Measurements from ENCODE around the gene HOXA7.

The HOXA7 gene

DNA sequence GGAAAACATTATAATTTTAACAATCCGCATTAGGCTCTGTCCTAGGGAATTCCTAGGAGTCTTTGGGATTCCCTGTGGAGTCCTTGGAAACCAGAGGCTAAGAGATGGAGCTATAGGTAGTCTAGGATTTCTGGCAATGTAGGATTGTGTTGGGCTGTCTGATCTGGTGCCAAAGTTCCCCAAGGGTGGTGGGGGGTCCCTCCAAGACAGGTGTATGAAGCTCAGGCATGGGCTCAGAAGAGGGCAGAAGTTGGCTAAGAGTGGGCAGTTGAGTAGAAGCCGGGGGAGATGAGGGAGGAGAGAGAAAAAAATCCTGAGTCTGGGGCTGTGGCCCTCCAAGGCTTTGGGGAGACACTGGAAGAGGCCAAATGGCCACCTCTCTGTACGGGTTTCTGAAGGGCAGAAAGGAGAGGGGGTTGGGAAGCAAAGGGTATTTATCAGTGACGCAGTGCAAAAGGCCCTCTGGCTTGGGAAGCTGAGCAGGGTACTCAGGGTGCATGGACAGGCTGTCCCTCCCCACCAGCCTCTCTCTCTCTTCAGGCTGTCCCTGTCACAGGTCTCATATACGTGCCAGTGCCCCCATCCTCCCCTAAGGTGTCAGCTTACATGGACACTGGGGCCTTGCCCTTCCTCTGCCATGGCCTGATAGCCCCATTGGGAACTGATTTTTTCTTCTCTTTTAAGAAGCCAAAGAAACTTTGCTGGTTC, 9.8 kb downstream of the HOXA7 start:
- DNase-seq = no peak

DNA sequence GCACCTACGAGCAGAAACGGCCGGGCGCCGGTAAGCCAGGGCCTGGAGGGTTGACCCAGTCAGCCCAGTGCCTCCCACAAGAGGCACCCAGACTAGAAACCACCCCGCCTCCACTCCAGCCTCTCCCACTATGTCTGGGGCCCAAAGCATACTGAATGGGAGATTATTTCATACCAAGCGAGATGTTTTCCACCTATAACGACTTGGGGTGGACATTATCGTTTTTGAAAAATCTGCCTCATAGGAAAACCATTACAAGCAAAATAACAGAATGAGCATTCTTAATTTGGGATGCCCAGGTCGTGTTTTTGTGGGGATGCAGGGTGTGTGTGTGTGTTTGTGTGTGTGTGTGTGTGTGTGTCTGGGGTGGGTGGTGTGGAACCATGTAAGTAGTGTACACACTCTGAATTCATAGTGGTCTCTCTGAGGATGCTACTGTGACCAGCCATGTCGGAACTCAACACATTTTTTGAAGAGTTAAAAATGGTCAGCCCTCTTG, 10.5 kb downstream of the HOXA7 start:
- DNase-seq = no peak

DNA sequence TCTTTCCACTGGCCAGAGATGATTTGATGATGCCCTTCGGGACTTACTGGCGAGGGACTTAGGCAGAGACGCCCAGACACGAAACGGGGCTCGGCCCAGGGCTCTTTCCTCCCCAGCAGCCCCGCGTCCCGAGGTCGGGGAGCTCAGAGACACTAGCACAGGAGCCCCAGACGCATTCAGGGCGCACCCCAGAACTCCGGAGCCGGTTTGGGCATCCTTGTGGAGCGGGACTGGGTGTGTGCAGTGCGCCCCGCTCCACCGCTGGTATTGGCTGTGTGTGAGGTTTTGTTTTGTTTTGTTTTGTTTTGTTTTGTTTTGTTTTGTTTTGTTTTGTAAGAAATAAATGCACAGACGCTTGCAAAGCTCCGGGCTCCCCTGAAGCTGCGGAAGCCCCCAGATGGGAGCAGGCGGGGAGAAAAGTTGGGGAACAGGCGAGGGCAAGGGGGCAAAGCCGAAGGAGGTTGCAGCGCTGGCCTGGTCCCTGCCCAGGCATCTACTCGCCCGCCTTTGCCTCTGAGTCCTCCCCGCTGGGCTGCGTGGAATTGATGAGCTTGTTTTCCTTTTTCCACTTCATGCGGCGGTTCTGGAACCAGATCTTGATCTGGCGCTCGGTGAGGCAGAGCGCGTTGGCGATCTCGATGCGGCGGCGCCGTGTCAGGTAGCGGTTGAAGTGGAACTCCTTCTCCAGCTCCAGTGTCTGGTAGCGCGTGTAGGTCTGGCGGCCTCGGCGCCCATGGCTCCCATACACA, 11.1 kb downstream of the HOXA7 start:
- DNase-seq = peak; percentile 58

DNA sequence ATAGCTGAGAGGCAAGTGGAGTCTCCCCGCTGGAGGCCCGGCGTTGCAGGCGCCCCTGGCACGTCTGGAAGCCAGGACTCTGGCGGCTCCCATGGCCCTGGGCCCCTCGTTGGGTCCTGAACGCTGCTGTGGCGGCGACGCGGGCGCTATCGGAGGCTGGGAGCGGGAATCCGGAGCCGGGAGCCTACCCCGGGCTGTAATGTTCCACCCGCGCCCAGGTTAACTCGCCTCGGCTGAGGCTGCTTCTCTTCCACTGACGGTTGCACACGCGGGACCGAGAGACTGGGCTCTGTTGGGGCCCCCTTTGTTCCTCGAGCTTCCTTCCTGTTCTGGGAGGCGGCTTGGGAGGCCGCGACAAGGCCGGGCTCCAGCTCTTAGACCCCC, 11.7 kb downstream of the HOXA7 start:
- DNase-seq = peak; percentile 56

DNA sequence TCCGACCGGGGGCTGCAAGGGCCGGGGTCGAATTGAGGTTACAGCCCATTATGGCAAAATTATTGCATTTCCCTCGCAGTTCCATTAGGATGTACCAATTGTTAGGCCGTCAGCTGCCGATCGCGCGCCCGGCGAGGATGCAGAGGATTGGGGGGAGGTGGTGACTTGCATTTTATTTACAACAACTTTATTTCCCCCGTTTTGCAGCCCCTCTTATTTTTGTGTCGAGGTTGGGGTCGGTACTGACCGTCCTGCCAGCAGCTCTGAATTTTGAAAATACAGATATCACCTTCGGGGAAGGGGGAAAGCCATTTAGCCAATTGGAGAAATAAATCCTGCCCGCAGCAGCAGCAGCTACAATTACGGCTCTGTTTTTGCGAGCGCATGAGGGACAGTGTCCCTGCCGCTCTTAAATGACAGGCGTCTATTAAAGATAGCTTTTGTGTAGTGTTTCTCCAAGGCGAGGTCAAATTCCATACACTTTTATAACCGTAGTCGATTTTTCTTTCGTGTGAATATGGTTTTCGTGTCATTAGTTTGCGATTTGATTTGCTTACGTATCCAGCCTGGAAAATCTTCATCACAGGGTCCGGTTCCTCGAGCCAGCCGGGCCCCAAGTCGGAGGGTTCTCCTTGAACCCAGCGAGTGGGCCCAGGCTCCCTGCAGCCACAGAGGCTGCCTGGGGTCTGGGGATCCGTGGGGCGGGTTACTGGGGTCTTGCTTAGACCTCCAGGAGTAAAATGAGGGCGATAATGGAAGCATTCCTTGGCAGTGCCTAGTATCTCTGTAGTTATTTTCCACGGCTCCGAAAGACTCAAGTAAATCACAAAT, 12.3 kb downstream of the HOXA7 start:
- DNase-seq = peak; percentile 49

DNA sequence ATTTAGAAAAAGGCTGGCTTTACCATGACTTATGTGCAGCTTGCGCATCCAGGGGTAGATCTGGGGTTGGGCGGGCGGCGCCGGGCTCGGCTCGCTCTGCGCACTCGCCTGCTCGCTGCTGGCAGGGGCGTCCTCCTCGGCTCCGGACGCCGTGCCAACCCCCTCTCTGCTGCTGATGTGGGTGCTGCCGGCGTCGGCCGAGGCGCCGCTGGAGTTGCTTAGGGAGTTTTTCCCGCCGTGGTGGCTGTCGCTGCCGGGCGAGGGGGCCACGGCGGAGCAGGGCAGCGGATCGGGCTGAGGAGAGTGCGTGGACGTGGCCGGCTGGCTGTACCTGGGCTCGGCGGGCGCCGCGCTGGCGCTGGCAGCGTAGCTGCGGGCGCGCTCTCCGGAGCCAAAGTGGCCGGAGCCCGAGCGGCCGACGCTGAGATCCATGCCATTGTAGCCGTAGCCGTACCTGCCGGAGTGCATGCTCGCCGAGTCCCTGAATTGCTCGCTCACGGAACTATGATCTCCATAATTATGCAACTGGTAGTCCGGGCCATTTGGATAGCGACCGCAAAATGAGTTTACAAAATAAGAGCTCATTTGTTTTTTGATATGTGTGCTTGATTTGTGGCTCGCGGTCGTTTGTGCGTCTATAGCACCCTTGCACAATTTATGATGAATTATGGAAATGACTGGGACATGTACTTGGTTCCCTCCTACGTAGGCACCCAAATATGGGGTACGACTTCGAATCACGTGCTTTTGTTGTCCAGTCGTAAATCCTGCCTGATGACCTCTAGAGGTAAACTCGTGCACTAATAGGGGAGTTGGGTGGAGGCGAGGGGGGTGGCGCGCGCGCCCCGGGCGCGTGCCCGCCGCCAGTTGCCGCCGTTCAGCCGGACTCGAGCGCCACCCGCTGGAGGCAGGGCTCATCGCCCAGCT, 13.2 kb downstream of the HOXA7 start, which contains the start of gene HOXA5:
Gene HOXA5 (minus strand): TSS at position 659 of the 927 bp plus-strand sequence. CDS start 74 bp downstream, at position 585.
- peak; percentile 87 for DNase-seq

DNA sequence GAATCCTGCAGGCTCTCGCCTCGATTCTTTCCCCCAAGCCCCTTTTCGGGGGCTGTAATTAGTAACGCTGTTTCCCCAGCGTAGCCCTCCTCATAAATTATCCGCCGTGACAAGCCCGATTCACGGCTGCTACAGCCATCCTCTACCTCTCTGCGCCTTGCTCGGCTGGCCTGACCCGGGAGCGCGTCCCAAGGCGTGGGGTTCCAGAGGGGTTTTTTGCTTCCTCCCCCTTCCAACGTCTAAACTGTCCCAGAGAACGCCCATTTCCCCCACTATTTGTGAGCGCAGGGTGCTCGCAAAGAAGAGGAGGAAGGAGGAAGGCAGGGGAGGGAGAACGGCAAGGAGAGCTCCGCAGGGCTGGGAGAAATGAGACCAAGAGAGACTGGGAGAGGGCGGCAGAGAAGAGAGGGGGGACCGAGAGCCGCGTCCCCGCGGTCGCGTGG, 13.9 kb downstream of the HOXA7 start:
- peak; percentile 57 for DNase-seq

DNA sequence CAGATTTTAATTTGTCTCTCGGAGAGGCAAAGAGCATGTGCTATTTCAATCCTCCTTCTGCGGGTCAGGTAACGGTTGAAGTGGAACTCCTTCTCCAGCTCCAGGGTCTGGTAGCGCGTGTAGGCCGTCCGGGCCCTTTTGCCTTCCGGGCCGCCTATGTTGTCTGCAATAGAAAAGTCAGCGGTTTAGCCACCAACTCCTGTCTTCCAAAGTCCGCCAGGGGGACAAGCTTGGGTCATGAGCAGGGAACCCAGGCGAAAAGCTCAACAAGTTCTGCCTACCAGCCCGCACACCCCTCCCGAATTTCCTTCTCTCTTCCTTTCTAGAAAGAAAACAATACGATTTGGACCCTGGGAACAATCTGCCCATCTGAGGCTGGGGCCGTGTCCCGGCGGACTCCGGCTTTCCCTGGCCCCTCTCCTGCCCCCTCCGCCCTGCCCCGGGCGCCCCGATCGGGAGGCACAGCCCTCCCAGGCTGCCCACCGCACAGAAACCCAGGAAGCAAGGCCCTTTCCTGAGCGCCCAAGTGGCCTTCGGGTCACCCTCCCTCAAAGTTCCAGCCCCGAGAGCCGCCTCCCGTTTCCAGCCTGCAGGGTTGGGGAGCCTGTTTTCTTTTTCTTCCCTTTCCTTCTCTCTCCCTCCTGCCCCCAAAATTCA, 14.4 kb downstream of the HOXA7 start:
- peak; percentile 73 for DNase-seq

DNA sequence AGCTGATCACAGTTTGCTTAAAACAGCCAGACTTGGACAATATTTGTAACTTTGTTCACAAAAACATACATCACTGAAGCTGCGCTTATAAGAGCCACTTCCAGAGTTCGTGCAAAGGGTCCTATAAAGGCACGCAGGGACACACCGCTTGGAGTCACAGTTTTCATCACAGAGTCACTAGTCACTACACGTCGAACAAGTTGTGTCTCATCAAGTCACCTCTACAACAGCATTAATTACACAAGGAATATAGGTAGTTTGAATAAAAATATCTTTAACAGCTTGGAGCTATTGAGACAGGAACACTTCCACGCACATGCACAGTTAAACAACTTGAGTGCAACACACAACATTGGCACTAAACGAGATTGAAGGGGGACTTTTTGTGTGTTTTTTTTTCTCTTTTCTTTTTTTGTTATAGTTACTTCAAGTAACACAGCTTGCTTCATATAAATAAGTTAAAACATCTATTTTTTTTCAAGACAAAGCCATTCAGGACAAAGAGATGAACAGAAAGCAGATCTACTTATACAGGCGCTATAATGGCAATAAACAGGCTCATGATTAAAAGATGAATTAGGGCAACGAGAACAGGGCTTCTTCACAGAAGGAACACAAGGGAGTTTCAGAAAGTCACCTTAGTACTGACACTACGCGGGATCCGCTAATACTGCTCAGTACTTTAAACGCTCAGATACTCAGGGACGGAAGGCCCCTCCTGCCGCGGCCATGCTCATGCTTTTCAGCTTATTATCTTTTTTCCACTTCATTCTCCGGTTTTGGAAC, 15.1 kb downstream of the HOXA7 start:
- DNase-seq = no peak

DNA sequence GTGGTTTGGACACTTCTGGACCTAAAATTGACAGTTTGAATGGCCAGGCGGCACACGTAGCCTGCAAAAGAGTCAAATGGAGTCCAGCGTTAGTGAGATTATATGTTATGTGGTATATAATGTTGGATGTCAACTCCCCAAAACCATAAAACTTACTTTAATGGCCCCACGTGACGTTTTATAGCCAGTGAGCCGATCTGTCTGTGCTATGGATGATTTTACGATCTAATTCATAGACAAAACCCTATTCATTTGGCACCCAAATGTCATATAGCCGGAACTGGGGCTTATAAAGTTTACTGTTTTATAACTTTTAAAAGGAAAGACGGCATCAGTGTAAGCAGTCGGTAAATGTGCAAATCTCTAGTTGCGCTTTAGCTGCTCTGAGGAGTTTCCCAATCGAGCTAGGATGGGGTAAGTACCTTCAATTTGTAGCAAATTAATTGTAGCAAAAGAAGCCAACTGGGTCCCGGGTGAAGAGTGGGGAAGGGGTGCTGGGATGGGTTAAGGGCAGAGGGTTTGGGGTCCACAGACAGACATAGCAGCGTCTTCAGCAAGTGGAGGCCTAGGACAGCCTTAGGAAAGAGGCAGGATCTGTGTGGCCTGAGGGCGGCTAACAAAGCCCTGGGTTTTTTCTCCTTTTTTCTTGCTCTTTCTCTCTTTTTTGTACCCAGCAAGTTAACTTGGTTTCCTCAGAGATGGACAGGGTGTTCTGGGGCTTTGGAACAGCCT, 16.2 kb downstream of the HOXA7 start:
- peak; percentile 39 for DNase-seq

DNA sequence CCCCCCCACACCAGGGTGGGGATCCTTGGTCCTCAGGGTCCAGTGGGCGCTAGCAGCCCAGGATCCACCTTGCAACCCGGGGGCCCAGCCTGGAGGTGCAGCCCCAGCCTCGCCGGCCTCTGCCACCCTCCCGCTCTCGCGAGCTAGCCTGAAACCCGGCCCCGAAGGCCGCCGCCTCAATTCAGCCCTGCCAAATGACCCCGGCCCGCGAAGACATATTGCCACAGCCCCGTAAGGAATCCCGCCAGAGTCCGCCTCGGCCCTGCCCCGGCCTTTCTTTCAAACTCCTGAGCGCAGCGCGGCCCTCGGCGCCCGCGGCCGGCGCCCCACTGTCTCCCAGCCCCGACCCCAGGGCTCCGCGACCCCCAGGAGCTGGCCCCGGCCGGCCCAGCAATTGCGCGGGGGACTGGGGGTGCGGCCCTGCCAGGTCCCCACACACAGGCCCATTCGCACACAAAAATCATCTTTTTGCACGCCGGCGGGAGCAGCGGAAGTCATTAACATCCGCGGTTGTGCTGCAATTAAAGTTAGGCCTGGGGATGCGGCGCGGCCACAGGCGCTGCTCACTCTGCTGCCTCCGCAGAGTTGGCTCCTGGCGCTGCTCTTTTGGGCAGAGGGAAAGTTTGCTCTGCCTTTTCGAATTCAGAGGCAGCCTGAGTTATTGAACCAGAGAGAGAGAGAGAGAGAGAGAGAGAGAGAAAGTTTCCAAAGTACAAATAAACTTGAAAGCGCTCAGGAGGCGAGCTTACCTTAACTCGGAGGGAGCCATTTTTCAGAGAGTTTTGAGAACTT, 16.9 kb downstream of the HOXA7 start:
- peak; percentile 74 for DNase-seq

DNA sequence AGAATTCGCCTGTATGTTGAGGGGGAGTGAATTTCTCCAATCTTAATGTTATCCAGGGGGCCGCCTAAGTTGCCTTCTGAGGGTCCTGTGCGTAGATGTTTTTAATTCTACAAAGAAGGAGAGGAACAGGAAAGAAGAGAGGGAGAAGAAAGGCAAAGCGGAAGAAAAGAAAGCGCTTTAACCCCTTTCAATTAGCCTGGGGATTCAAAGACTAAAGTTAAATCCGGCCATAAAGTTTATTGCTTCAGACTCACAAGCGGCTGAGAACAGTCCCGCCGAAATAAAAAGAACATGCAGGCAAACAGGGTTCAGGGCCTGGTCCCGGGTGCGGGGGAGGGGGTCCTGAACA, 17.5 kb downstream of the HOXA7 start:
- DNase-seq = no peak

DNA sequence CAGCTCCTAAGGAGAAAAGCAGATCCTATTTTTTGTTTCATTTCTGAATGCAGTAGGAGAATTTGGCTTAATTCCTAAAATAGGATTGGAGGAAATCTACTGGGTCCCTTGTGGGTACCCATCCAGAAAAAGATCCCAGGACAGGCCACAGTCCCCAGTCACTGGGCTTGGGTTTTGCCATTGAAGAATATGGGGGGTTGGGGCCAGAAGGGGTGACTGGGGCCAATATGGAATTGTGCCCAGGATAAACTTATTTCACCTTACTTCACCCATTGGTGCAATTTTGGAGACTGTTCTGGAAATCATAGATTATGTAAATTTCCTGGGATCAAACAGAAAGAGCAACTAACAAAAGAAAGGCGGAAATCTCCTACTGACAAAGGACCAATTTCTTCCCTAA, 18.0 kb downstream of the HOXA7 start:
- no peak for DNase-seq

DNA sequence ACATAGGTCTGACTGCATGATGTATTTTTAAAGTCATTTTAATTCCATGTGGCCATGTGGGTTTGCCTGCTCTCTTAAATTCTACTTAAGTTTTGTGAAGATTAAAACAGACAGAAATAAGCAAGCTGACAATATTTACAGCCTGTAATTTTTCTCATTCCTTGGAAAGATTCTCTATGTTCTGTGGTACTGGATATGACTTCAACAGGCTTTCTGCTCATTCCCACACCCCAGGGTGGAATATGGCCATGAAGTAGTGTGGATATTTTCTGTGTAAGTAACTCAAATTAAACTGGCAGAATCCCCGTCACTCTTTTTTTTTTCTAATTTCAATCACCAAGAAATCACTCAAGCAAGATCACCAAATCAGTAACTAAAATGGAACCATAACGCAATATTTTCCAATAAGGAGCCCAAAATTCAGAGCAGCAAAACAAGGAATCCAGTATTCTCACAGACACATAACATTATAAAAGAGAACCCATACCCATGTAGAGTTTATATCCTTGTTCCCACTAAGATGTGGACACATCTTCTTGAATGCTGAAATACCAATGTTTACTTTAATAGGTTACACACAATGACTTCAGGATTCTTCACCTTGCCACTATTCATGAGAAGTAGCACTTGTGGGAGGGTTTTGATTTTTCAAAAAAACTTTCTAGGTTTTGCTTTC, 18.7 kb downstream of the HOXA7 start:
- no peak for DNase-seq

DNA sequence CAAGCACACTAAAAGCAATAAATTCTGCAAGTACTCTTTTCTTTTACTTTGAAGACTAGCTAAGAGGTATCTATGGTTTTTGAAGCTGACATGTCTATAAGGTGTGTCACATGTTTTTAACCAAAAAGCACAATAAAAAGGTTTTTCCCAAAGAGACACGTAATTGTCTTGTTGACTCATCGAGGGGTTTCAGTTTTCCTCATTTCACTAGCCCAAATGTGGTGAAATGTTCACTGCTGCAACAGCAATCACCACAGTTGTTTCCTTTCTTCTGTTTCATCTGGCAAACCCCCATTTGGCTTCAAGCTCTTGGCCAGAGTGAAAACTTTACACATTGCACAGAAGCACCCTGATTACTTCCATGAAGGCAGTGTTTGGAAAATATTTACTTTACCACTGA, 22.1 kb downstream of the HOXA7 start:
- DNase-seq = no peak

DNA sequence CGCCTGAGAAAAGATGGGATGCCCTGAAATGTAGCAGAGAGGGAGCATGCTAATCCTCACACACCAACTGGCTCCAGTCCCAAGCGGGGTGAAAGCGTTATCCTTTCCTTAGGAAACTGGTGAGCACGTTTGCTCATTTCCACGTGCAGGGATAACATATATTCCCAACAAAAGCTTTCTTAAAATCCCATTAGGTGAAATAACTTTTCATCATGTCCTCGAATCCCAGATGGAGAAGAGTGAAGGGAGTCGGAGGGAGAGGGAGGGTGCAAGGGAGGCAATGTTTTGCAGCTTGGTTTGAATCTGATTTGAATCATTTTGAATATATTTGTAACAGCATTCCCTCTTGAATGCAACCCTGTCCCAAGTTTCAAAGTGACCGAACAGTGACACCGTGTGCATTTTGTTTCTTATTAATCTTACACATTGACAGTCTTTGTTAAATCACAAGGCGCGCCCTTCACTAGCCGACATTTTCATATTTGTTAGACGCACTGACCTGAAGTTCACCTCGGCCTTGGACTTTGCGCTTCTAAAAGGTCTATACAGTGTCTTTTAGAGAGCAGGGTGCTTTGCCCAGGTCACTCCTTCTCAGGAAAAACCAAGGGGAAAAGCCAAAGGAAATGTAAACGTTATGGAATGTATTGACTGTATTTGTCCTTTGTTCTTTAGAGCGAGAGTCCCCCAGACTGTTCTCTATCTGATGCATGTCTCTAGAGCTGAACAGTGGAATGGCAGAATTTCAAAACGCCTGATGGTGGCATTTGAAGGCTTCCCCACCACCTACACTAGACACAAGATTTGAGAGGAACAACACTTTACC, 22.9 kb downstream of the HOXA7 start:
- DNase-seq = no peak

DNA sequence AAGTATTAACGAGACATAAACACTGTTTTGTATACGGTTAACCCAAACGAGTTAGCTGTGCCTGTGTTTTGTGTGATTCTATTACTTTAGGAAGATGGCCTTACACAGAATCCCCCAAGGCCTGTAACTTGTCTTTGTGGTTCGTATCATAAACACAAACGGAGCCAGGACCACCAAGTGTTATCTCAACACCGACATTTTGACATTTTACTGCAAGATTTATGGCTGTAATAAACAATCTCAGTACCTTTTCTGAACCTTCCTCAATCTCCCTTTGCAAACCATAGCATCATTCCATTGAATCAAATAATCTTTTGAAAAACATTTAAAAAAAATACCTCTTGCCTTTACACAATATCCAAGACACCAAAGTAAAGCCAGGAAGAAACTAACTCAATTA, 23.5 kb downstream of the HOXA7 start:
- DNase-seq = no peak

DNA sequence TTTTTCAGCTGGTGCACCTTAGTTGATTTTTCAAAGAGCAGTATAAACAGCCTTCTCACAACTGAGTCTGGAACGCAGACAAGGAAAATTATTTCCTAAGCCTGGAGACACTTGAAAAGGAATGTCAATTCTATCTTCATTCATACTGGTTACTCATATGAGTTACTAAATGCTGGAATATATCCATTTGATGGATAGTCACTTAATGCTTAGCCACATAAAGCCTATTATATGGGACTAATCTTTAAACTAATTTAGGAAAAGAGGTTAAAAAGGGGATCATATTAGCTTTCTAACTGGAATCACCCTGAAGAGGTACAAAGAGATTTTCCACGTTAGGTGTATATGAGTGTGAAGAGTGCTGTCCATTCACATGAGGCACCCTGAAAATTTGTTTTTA, 24.3 kb downstream of the HOXA7 start:
- DNase-seq = no peak

Measured in islet precursor cell (in vitro differentiated cells).